Activated gamma-delta T cell (primary cell): Measurements from ENCODE around the gene CTNNA3.

Experiments
- DNase-seq: peaks from one replicate; lab custom pipeline; 2025; lab: John Stamatoyannopoulos, UW

The CTNNA3 gene

GRCh38 chr10:66214721-66215404 is 1481.1 kb downstream of the CTNNA3 start:
- DNase-seq = no peak

- DNase-seq = no peak
Measured at GRCh38 chr10:66209025-66209424, 1487.0 kb downstream of the CTNNA3 start.

- DNase-seq = no peak
Measured at GRCh38 chr10:66204838-66205237, 1491.2 kb downstream of the CTNNA3 start.

- DNase-seq = no peak
Measured at GRCh38 chr10:66202101-66202500, 1493.9 kb downstream of the CTNNA3 start.

GRCh38 chr10:66192162-66192831 is 1503.7 kb downstream of the CTNNA3 start:
- no peak for DNase-seq

DNA sequence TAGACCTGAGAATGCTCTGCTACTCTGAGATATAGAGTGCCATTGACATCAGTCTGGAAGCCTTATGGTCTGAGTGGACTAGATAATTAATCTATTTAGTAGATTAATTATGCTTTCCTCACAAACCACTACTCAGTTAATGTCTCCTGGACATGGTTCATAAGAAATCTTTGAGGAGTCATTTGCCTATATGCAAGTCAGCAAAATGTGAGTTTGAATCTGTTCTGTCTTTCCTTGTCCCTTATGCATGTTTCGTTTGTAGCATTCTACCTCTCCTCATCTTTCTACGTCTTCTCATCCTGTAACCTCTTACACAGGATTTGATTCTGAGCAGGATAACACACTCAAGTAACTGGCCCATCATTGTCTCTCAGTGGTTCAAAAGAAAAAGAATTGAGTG is 1505.6 kb downstream of the CTNNA3 start:
- DNase-seq = no peak

GRCh38 chr10:66189271-66189670 is 1506.7 kb downstream of the CTNNA3 start:
- DNase-seq = no peak

- no peak for DNase-seq
Measured at GRCh38 chr10:66187053-66187733, 1508.8 kb downstream of the CTNNA3 start.

DNA sequence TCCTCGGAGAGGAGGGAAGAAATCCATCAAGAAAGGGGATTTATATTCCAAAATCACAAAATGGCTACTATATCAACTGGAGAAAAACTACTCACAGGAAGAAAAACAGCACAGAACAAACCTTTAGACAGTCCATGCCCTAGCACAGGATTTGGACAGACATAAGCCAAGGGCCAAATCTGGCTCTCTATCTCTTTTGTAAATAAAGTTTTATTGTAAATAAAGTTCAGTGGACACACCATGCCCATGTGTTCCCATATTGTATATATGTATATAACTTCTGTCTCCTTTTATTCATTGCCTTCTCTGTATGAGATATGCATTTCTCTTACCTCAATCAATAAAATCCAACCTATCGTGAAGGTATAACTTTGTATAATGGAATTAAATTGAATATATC is 1513.0 kb downstream of the CTNNA3 start:
- no peak for DNase-seq

DNA sequence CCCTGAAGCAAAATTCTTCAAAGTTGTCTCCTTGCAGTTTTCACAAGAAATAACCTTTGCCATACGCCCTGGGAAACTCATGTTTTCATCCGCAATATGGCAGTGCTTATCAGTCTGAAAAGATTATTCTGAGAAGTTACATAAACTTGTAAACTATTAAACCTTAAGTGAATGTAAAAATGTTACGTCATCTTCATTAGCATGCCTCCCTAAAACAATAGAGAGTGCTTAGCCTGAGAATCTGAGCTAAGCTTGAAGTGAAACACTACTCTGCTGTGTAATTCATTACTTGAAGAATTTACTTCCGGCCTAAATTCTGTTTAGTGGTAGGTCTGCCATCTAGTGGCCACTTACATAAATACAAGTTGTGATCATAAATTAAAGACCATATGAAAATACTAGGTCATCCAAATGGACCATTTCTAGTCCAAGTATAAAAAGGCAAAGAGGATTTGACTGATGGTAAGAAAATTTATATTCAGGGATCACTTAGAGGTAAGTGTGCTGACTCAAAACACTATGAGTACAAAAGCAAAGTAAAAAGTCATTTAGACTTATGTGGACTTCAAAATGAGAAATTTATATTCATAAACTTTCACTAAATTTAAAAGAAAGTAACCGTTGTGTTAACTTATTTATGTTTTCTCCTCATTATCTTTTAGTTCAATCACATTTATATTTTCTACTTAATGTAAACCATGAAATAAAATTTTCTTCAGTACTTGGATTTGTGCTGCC is 1515.2 kb downstream of the CTNNA3 start:
- DNase-seq = no peak

DNA sequence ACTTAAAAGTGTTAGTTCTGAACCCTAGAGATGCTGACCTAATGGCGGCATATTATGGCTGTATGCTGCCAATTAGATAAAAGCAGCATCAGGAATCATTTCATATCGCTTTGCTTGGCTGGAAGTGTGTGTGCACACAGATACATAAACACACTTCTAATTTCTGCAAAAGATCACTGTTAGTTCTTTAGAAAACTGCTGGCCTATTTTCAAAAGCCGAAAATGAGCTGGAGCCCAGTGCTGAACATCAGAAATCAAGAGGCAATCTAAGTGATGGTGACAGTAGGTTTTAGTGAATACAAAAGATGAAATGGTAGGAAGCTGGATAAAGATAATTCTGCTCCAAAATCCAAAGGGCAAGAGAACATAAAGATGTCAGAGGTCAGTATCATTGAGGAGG is 1516.0 kb downstream of the CTNNA3 start:
- no peak for DNase-seq

DNA sequence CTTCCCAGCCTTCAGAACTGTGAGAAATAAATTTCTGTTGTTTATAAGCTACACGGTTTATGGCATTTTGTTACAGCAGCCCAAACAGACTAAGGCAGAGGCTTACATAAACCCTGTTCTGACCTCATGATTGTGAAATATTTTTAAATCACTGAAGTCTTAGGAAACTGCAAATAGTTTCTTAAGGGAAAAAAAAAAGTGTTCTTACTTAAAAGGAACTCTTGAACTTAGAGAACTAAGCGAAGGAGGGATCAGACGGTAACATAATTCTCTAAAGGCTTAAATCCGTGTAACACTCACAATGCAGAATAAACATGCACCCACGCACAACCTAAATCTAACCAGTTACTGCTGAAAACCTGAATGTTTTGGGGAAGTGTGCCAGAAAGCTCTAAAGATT is 1519.2 kb downstream of the CTNNA3 start:
- DNase-seq = no peak

GRCh38 chr10:66167816-66168215 is 1528.2 kb downstream of the CTNNA3 start:
- DNase-seq = no peak

DNA sequence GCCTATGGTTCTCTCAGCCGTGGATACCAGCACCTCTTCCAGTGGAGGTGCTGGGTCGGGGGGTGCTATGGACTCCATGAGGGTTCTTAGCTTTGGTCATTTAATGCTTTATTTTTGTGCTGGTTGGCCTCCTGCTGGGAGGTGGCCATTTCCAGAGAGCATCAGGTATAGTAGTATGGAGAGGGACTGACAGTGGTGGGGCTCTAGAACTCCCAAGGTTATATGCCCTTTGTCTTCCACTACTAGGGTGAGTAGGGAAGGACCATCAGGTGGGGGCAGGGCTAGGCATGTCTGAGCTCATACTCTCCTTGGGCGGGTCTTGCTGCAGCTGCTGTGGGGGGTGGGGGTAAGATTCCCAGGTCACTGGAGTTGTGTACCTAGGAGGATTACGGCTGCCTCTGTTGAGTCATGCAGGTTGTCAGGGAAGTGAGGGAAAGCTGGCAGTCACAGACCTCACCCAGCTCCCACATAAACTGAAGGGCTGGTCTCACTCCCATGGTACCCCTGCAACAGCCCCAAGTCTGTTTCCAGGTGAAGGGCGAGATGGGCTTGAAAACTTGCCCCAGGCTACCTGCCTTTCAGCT is 1533.3 kb downstream of the CTNNA3 start:
- no peak for DNase-seq

DNA sequence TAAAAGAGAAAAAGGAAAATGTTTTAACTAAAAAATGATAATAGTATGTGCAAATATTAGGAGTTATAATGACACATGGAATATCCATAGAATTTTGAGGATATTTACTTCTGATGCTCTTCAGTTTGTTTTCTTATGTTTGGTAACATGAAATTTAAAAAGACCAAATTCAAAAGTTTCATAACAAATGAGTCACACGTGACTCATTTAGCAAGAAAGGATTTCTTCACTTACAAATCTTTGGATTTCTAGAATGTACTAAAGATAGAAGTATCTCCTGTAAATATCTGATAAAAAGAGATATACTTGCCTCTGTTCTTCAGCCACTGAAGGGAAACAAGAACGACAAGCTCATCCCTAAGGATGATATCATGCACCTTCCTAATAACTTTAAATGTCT is 1544.6 kb downstream of the CTNNA3 start:
- no peak for DNase-seq

DNA sequence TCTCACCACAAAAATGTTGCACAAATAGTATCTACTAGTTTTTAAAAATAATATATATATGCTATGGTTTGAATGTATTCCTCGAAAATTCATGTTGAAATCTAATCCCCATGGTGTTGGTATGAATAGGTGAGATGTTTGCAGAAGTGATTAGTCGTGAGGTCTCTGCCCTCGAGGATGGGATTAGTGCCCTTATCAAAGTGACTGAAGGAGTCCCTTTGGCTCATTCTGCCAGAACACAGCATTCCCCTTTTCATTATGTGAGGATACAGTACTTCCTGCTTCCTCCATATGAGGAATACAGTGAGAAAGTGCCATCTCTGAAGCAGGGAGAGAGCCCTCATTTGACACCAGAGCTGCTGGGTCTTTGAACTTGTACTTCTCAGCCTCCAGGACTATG is 1547.7 kb downstream of the CTNNA3 start:
- no peak for DNase-seq

- no peak for DNase-seq
Measured at GRCh38 chr10:66144016-66144415, 1552.0 kb downstream of the CTNNA3 start.

DNA sequence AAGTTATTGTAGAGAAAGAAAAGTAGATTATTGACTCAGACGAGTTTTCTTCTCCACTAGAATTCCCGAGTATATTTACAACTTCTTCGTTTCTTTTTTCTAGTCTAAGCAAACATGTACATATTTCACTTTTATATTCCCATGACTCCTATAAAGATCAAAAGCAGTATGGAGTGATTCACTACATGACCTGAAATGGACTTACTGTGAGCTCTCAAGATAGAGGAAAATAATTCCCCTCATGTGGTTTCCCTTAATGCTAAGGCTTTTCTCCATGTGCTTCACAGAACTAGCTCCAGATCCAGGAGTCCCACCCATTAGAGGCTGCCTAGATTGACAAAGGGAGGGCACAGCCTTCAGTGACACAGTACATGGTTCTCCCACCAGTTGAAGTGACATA is 1593.2 kb downstream of the CTNNA3 start:
- no peak for DNase-seq

- DNase-seq = no peak
Measured at GRCh38 chr10:66098595-66099480, 1597.2 kb downstream of the CTNNA3 start.

GRCh38 chr10:66095610-66096009 is 1600.4 kb downstream of the CTNNA3 start:
- DNase-seq = no peak

DNA sequence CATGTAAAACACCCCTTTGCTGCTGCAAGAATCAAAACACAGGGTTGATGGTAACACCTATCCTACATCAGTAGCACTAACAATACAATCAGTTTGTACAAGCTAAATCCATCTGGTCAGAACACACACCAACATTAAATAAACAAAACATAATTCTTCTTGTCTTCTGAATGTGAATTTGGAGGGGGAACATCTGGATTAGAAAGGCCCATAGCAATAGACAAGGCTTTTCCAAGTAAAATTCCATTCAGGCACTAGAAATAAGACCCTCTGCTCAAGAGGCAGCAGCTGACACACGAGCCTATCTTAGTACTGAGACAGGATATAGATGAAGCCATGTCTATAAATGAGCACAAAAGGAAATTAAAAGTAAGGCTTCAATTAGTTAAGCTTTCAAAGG is 1610.1 kb downstream of the CTNNA3 start:
- DNase-seq = no peak
